GM12878 (cell line): ENCODE measurements around the gene EEPD1.

Experiments used
- CBX3 ChIP-seq: fragments of 200-600 bp; sonication (generic); IDR thresholded peaks from 2 replicates; pipeline ENCODE4 v1.6.1; 2016; ENCODE audit warnings: low read depth, borderline replicate concordance
- CEBPB ChIP-seq, 2 experiments: fragments of 150-350 bp in 1 of 2; IDR thresholded peaks; 2 replicates each; pipeline ENCODE4 v1.6.1; 2012 to 2014; ENCODE audit warnings: low read depth in 2 of 2, low read length in 2 of 2, borderline replicate concordance in 1 of 2, inconsistent platforms in 1 of 2
- CTCF ChIP-seq, 3 experiments: IDR thresholded peaks in 2 of 3; conservative IDR thresholded peaks in 1 of 3; 2 replicates each; pipeline ENCODE4 v1.5.1; 2011; ENCODE audit warnings: low read depth in 3 of 3, low read length in 3 of 3, mild to moderate bottlenecking in 3 of 3, control low read depth in 2 of 3, moderate library complexity in 2 of 3, inconsistent platforms in 1 of 3, mixed read lengths in 1 of 3; ENCODE audit not compliant: control insufficient read depth in 2 of 3, insufficient read depth in 1 of 3; ENCODE audit errors: extremely low read depth in 1 of 3
- EZH2 ChIP-seq: IDR thresholded peaks from 2 replicates; pipeline ENCODE4 v1.6.1; 2012; ENCODE audit warnings: low read depth, mild to moderate bottlenecking, control low read depth, inconsistent platforms, low read length, borderline replicate concordance; ENCODE audit not compliant: control insufficient read depth
- FOS ChIP-seq: IDR thresholded peaks from 3 replicates; pipeline ENCODE4 v1.6.1; 2011; ENCODE audit warnings: borderline replicate concordance; ENCODE audit not compliant: insufficient read length; ENCODE audit errors: extremely low read depth
- MAX ChIP-seq: IDR thresholded peaks from 2 replicates; pipeline ENCODE4 v1.6.1; 2012; ENCODE audit warnings: low read depth, low read length, improper control_type of control experiment
- MLLT1 ChIP-seq: fragments of 450-650 bp; IDR thresholded peaks from 2 replicates; pipeline ENCODE4 v1.6.1; 2016; ENCODE audit warnings: mild to moderate bottlenecking
- RCOR1 ChIP-seq: conservative IDR thresholded peaks from 2 replicates; pipeline ENCODE4 v1.6.1; 2012; ENCODE audit warnings: low read depth, low read length, improper control_type of control experiment
- REST ChIP-seq: IDR thresholded peaks from 2 replicates; pipeline ENCODE4 v1.6.1; 2012; ENCODE audit warnings: mild to moderate bottlenecking, low read depth, low read length
- SIN3A ChIP-seq: IDR thresholded peaks from 2 replicates; pipeline ENCODE4 v1.6.1; 2012; ENCODE audit warnings: low read depth, low read length, improper control_type of control experiment
- SRF ChIP-seq, 2 experiments: IDR thresholded peaks; 2 replicates each; pipeline ENCODE4 v1.6.1; 2011; ENCODE audit warnings: low read depth in 2 of 2, low read length in 2 of 2, mild to moderate bottlenecking in 1 of 2, moderate library complexity in 1 of 2
- TAF1 ChIP-seq: IDR thresholded peaks from 2 replicates; pipeline ENCODE4 v1.6.1; 2011; ENCODE audit warnings: mild to moderate bottlenecking, low read depth, low read length, borderline replicate concordance

GRCh38 chr7:36295090-36295489 is 142.0 kb downstream of the EEPD1 start:
- TF ChIP-seq FOS: no peak
- no peak for TF ChIP-seq CTCF (IDR thresholded peaks at IDR 0.05 in 2 of 3, conservative IDR thresholded peaks at IDR 0.05 in 1 of 3; ENCODE audit: control insufficient read depth in 2 of 3, extremely low read depth in 1 of 3, insufficient read depth in 1 of 3, low read depth in 3 of 3, low read length in 3 of 3)
- TF ChIP-seq REST: no peak
- no peak for TF ChIP-seq CBX3
- no peak for TF ChIP-seq MAX
- TF ChIP-seq TAF1: no peak
- no peak for TF ChIP-seq CEBPB (IDR thresholded peaks at IDR 0.05; ENCODE audit: borderline replicate concordance in 1 of 2, low read depth in 2 of 2, low read length in 2 of 2)
- TF ChIP-seq MLLT1: no peak
- no peak for TF ChIP-seq SIN3A
- TF ChIP-seq EZH2: no peak
- no peak for TF ChIP-seq SRF (IDR thresholded peaks at IDR 0.05; ENCODE audit: low read depth in 2 of 2, low read length in 2 of 2)
- TF ChIP-seq RCOR1: no peak
